Thyroid gland (tissue), 4 donors: ENCODE data around the gene ZNF248. TPM values are rescaled to one million over a fixed set of nuclear protein-coding genes. Genes with fewer than 3 reads are reported as not detected.

Experiments
- DNase-seq, 2 donors: peaks; one replicate each; pipeline ENCODE4 v3.0.0-alpha.2; 2019
- H3K27ac ChIP-seq, 3 donors: fragments of 200-600 bp; sonication (generic); 1 replicate in 2 of 3; 2 replicates in 1 of 3; pipeline ENCODE4 v1.5.1; 2016 to 2019; ENCODE audit warnings: mild to moderate bottlenecking in 1 of 3, moderate library complexity in 1 of 3
- H3K27me3 ChIP-seq: fragments of 200-600 bp; sonication (generic); one replicate; pipeline ENCODE4 v1.5.1; 2019
- H3K36me3 ChIP-seq, 2 donors: fragments of 200-600 bp; sonication (generic); one replicate each; pipeline ENCODE4 v1.5.1; 2016 to 2019
- H3K4me1 ChIP-seq, 2 donors: fragments of 200-600 bp; sonication (generic); one replicate each; pipeline ENCODE4 v1.5.1; 2017 to 2019
- H3K4me3 ChIP-seq, 3 donors: fragments of 200-600 bp; sonication (generic); replicated peaks in 1 of 3; 1 replicate in 2 of 3; 2 replicates in 1 of 3; pipeline ENCODE4 v1.5.1; 2016; ENCODE audit warnings: mild to moderate bottlenecking in 1 of 3
- H3K9me3 ChIP-seq: fragments of 200-600 bp; sonication (generic); one replicate; pipeline ENCODE4 v1.5.1; 2017
- CTCF ChIP-seq, 6 experiments: fragments of 200-600 bp in 3 of 6; fragments of 450-650 bp in 3 of 6; sonication (generic) in 3 of 6; IDR thresholded peaks; one replicate each; pipeline ENCODE4 v1.5.1; 2016 to 2019; ENCODE audit warnings: antibody characterized with exemption in 6 of 6, mild to moderate bottlenecking in 2 of 6, inconsistent platforms in 1 of 6, moderate library complexity in 1 of 6
- POLR2A ChIP-seq, 2 donors: fragments of 450-650 bp; IDR thresholded peaks; one replicate each; pipeline ENCODE4 v1.6.1; 2017; ENCODE audit warnings: antibody characterized with exemption in 2 of 2, mild to moderate bottlenecking in 2 of 2, moderate library complexity in 1 of 2
- WGBS, 2 donors: methylation state at CpG; one replicate each; pipeline ENCODE4 v1.1.5; 2017; 5-methylcytosine and 5-hydroxymethylcytosine counted together
- intact Hi-C: fragments of 100-400 bp; cut with DNase I; formaldehyde crosslinking; loops from one replicate; pipeline ENCODE4 v1.15.1; 2023
- total RNA-seq, 4 donors: library from RNA; depleted of rRNA; stranded (reverse); fragments of >200 nt; gene quantifications; one replicate each; pipeline ENCODE4 v1.2.3, GENCODE V29; 2016

Gene ZNF248
- total RNA-seq, 4 donors from 2014 or later, result 27.5 to 43.1 (median 29.5) TPM

GRCh38 chr10:37763132-37763531 lies 94.3 kb downstream of the ZNF248 start:
- intact Hi-C loops, result no loop called here
- Histone ChIP-seq H3K36me3 (no peaks in the 10 kb centered on the region), H3K27me3 (no peaks in the 10 kb centered on the region), H3K4me1 (no peaks in the 10 kb centered on the region), H3K4me3 (no peak overlapping the region), H3K27ac (no peak overlapping the region), H3K9me3 (no peaks in the 10 kb centered on the region)
- WGBS, 2 donors, result 50 to 65% methylated on average over 3 of the region's 3 CpGs
- DNase-seq, result no peak
- TF ChIP-seq POLR2A (IDR thresholded peaks at IDR 0.05) (no peak), CTCF (IDR thresholded peaks at IDR 0.05) (no peak)

- DNase-seq, result no peak
- H3K27ac ChIP-seq, result no peak overlapping the region
- H3K9me3 ChIP-seq, result no peaks in the 10 kb centered on the region
- TF ChIP-seq CTCF (IDR thresholded peaks at IDR 0.05), result no peak
- no peak for TF ChIP-seq POLR2A (IDR thresholded peaks at IDR 0.05)
- H3K4me1 ChIP-seq, result no peaks in the 10 kb centered on the region
- no peak overlapping the region for H3K4me3 ChIP-seq
- no peaks in the 10 kb centered on the region for H3K36me3 ChIP-seq
- no peaks in the 10 kb centered on the region for H3K27me3 ChIP-seq
- intact Hi-C loops, result no loop called here
Observed at GRCh38 chr10:37762287-37762686, 95.1 kb downstream of the ZNF248 start.

GRCh38 chr10:37760817-37761216 lies 96.6 kb downstream of the ZNF248 start:
- H3K36me3 ChIP-seq, result no peaks in the 10 kb centered on the region
- TF ChIP-seq CTCF (IDR thresholded peaks at IDR 0.05), result no peak
- H3K27ac ChIP-seq, result no peak overlapping the region
- no peak overlapping the region for H3K4me3 ChIP-seq
- H3K9me3 ChIP-seq, result no peaks in the 10 kb centered on the region
- H3K27me3 ChIP-seq, result no peaks in the 10 kb centered on the region
- WGBS, 2 donors, result 13 to 45% methylated on average over 1 of the region's 1 CpG
- DNase-seq, result no peak
- H3K4me1 ChIP-seq, result no peaks in the 10 kb centered on the region
- intact Hi-C loops, result no loop called here

GRCh38 chr10:37758074-37758473 lies 99.3 kb downstream of the ZNF248 start:
- Histone ChIP-seq H3K27ac (no peak overlapping the region), H3K27me3 (no peaks in the 10 kb centered on the region), H3K9me3 (no peaks in the 10 kb centered on the region), H3K36me3 (no peaks in the 10 kb centered on the region), H3K4me1 (no peaks in the 10 kb centered on the region), H3K4me3 (no peak overlapping the region)
- DNase-seq, result no peak
- intact Hi-C loops, result no loop called here
- TF ChIP-seq CTCF (IDR thresholded peaks at IDR 0.05) (no peak), POLR2A (IDR thresholded peaks at IDR 0.05) (no peak)

- Histone ChIP-seq H3K4me1 (no peaks in the 10 kb centered on the region), H3K9me3 (no peaks in the 10 kb centered on the region), H3K4me3 (no peak overlapping the region), H3K27me3 (no peaks in the 10 kb centered on the region), H3K27ac (no peak overlapping the region), H3K36me3 (no peaks in the 10 kb centered on the region)
- intact Hi-C loops, result no loop called here
- DNase-seq, result no peak
- 17 to 20% methylated on average over 2 of the region's 2 CpGs for WGBS, 2 donors
- TF ChIP-seq POLR2A (IDR thresholded peaks at IDR 0.05), result no peak
- TF ChIP-seq CTCF (IDR thresholded peaks at IDR 0.05), result no peak
Observed at GRCh38 chr10:37754538-37755323, 102.7 kb downstream of the ZNF248 start.
